ENCODE measurements around the gene TRAF7.

TRAF7 gene

DNA sequence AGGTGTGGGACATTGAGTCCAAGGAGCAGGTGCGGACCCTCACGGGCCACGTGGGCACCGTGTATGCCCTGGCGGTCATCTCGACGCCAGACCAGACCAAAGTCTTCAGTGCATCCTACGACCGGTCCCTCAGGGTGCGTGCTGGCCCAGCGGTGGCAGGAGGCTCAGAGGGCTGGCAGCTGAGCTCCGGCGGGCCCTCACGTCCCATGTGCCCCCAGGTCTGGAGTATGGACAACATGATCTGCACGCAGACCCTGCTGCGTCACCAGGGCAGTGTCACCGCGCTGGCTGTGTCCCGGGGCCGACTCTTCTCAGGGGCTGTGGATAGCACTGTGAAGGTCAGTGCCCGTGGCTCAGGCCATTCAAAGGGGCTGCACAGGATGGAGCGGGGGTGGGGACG is 20.5 kb downstream of the TRAF7 start:
- no peak overlapping the region for H3K4me3 ChIP-seq (ENCODE audit: low read depth, low read length)
- no peak for DNase-seq (ENCODE audit: low read depth)
- TF ChIP-seq CTCF (IDR thresholded peaks at IDR 0.05; ENCODE audit: insufficient read depth, low read depth, low read length, missing control alignments): no peak

DNA sequence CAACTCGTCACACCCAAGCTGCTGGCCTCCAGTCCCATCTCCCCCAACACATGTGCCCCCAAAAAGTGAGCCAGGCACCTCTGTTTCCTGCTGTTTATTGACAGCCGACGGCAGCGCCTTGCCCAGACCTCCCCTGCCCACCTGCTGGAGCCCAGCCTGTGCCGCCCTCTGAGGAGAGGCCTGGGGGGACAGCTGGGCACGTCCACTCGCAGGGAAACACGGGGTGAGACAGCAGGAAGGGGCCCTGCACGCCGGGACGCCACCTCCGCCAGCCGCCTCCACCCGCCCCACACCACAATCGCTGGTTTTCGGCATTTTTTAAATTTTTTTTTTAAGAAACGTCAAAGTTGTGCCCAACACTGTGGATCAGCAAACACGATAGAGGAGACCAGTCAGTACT is 21.5 kb downstream of the TRAF7 start:
- no peak for TF ChIP-seq CTCF (IDR thresholded peaks at IDR 0.05; ENCODE audit: insufficient read depth, low read depth, low read length, missing control alignments)
- DNase-seq (ENCODE audit: low read depth): no peak

GRCh38 chr16:2177561-2177960 is 22.0 kb downstream of the TRAF7 start:
- TF ChIP-seq CTCF (IDR thresholded peaks at IDR 0.05; ENCODE audit: insufficient read depth, low read depth, low read length, missing control alignments): no peak
- no peak for DNase-seq (ENCODE audit: low read depth)
- H3K4me3 ChIP-seq (ENCODE audit: low read depth, low read length): no peak overlapping the region

More for the DNA sequence above, 21.5 kb downstream of the TRAF7 start:
- H3K4me3 ChIP-seq (ENCODE audit: low read depth, low read length): no peak overlapping the region

- no peak overlapping the region for H3K4me3 ChIP-seq (ENCODE audit: low read depth, low read length)
- TF ChIP-seq CTCF (IDR thresholded peaks at IDR 0.05; ENCODE audit: insufficient read depth, low read depth, low read length, missing control alignments): no peak
- no peak for DNase-seq (ENCODE audit: low read depth)
These were observed 22.9 kb downstream of the TRAF7 start for GRCh38 chr16:2178321-2179106.

DNA sequence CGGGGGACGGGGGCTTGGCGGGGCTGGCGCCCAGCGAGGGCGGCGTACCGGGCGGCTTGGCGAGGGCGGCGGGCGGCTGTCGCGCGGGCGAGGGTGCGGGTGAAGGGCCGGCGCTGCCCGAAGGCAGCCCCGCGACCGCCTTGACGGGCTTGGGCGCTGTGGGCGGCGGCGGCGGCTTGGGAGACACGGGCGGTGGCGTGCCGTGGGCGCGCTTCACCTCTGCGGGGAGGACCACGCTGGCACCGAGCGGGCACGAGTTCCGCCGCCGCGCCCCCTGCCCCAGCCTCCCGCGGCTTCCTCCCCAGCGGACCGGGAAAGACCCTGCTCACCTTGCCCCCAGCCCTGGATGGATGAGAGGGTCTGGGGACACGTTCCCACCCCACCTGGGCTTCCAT is 23.5 kb downstream of the TRAF7 start:
- no peak for TF ChIP-seq CTCF (IDR thresholded peaks at IDR 0.05; ENCODE audit: insufficient read depth, low read depth, low read length, missing control alignments)
- no peak for DNase-seq (ENCODE audit: low read depth)
- no peak overlapping the region for H3K4me3 ChIP-seq (ENCODE audit: low read depth, low read length)

DNA sequence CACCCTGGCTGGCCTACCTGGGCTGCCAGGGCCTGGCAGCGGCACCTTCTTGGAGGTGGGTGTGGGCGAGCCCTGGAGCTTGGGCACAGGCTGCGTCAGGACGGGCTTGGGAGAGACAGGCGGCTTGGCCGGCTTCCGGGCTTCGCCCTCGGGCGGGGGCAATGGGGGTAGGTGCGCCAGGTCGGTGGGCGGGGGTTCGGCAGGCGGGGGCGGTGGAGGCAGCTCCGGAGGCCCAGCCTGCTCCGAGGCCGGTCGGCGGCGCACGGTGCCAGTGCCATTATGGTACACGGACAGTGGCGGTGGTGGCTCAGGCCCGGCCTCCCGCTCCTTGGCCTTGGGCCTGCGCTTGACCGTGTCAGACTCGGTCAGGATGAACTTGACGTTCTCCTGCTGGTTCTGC is 24.0 kb downstream of the TRAF7 start:
- TF ChIP-seq CTCF (IDR thresholded peaks at IDR 0.05; ENCODE audit: insufficient read depth, low read depth, low read length, missing control alignments): no peak
- H3K4me3 ChIP-seq (ENCODE audit: low read depth, low read length): no peak overlapping the region
- DNase-seq (ENCODE audit: low read depth): no peak

- TF ChIP-seq CTCF (IDR thresholded peaks at IDR 0.05; ENCODE audit: insufficient read depth, low read depth, low read length, missing control alignments): no peak
- H3K4me3 ChIP-seq (ENCODE audit: low read depth, low read length): no peak overlapping the region
- DNase-seq (ENCODE audit: low read depth): no peak
These were observed 24.9 kb downstream of the TRAF7 start for GRCh38 chr16:2180461-2180860.

All from GM12865 (cell line).